HL-60 (cell line): ENCODE measurements around the gene KLHL10.
"Not testable (repeated sequence)": the region's sequence is repeated elsewhere in the genome, so short reads cannot be mapped to it uniquely, and the experiment has no call there.

Source experiments
- DNase-seq, 2 experiments: peaks; one replicate each; pipeline ENCODE4 v3.0.0-alpha.2; 2010 to 2020; ENCODE audit warnings: low read depth in 1 of 2, low spot score in 1 of 2
- H3K27ac ChIP-seq: fragments of 250-450 bp; sonication (Bioruptor Pico); replicated peaks from 2 replicates; pipeline ENCODE4 v1.5.1; 2020; ENCODE audit warnings: mild to moderate bottlenecking, moderate library complexity
- H3K27me3 ChIP-seq: fragments of 250-450 bp; sonication (Bioruptor Pico); 2 replicates; pipeline ENCODE4 v1.5.1; 2021; ENCODE audit warnings: mild to moderate bottlenecking, moderate library complexity; ENCODE audit not compliant: insufficient read depth, poor library complexity, severe bottlenecking
- H3K4me3 ChIP-seq: replicated peaks from 2 replicates; pipeline ENCODE4 v1.5.1; 2011; ENCODE audit warnings: mild to moderate bottlenecking, control low read depth, low read length; ENCODE audit not compliant: insufficient read depth
- CTCF ChIP-seq: IDR thresholded peaks from one replicate; pipeline ENCODE4 v1.5.1; 2011; ENCODE audit warnings: low read length, control low read depth, inconsistent platforms; ENCODE audit not compliant: insufficient read depth
- GABPA ChIP-seq: IDR thresholded peaks from 2 replicates; pipeline ENCODE4 v1.6.1; 2012; ENCODE audit warnings: low read depth
- POLR2AphosphoS5 ChIP-seq: IDR thresholded peaks from 2 replicates; pipeline ENCODE4 v1.6.1; 2012; ENCODE audit warnings: low read depth
- REST ChIP-seq: IDR thresholded peaks from 2 replicates; pipeline ENCODE4 v1.6.1; 2012; ENCODE audit warnings: low read depth; ENCODE audit not compliant: insufficient replicate concordance
- SPI1 ChIP-seq: IDR thresholded peaks from 2 replicates; pipeline ENCODE4 v1.6.1; 2012; ENCODE audit warnings: low read depth, mild to moderate bottlenecking, borderline replicate concordance

The KLHL10 gene

GRCh38 chr17:41871789-41872188 lies 34.2 kb downstream of the KLHL10 start:
- DNase-seq, result no peak
- TF ChIP-seq GABPA (no peak), POLR2AphosphoS5 (no peak), CTCF (no peak), REST (no peak), SPI1 (no peak)

GRCh38 chr17:41873559-41874292 lies 36.1 kb downstream of the KLHL10 start:
- no peak for TF ChIP-seq POLR2AphosphoS5
- no peak for TF ChIP-seq GABPA
- TF ChIP-seq CTCF, result no peak
- no peak for TF ChIP-seq SPI1
- TF ChIP-seq REST, result no peak
- Histone ChIP-seq H3K27ac (no peak overlapping the region), H3K4me3 (no peak overlapping the region), H3K27me3 (no peaks in the 10 kb centered on the region)
- DNase-seq, result no peak

More at GRCh38 chr17:41871789-41872188, 34.2 kb downstream of the KLHL10 start:
- Histone ChIP-seq H3K27ac (no peak overlapping the region), H3K27me3 (no peaks in the 10 kb centered on the region), H3K4me3 (no peak overlapping the region)

- H3K27me3 ChIP-seq, H3K4me3 ChIP-seq, H3K27ac ChIP-seq, DNase-seq: not testable (repeated sequence)
These were observed 36.7 kb downstream of the KLHL10 start for GRCh38 chr17:41874293-41874670.

GRCh38 chr17:41880130-41880529 lies 42.5 kb downstream of the KLHL10 start:
- H3K27ac ChIP-seq, result no peak overlapping the region
- no peak overlapping the region for H3K4me3 ChIP-seq
- no peaks in the 10 kb centered on the region for H3K27me3 ChIP-seq
- TF ChIP-seq REST, result no peak
- TF ChIP-seq POLR2AphosphoS5, result no peak
- no peak for TF ChIP-seq SPI1
- no peak for TF ChIP-seq CTCF
- TF ChIP-seq GABPA, result no peak
- DNase-seq, result no peak
